Measurements from ENCODE around the gene ZBTB43.

DNA sequence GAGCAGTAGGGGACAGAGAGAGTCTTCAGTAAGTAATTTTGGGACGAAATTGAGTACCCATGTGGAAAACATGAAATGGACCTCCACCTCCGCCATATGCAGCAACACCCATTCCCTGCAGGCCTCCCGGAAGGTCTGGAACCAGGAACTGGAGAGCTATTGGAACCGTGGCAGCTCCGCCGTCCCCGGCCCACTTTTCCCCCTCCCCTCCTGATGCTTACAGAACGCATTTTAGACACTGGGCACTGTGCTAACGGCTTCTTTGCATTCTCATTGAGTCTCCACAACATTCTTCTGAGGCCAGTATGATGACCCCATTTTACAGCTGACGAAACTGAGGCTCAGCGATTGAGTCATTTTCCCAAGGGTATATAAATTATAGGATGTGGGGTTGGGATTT lies 20.4 kb upstream of the ZBTB43 start:
- TF ChIP-seq, protein P1, sequence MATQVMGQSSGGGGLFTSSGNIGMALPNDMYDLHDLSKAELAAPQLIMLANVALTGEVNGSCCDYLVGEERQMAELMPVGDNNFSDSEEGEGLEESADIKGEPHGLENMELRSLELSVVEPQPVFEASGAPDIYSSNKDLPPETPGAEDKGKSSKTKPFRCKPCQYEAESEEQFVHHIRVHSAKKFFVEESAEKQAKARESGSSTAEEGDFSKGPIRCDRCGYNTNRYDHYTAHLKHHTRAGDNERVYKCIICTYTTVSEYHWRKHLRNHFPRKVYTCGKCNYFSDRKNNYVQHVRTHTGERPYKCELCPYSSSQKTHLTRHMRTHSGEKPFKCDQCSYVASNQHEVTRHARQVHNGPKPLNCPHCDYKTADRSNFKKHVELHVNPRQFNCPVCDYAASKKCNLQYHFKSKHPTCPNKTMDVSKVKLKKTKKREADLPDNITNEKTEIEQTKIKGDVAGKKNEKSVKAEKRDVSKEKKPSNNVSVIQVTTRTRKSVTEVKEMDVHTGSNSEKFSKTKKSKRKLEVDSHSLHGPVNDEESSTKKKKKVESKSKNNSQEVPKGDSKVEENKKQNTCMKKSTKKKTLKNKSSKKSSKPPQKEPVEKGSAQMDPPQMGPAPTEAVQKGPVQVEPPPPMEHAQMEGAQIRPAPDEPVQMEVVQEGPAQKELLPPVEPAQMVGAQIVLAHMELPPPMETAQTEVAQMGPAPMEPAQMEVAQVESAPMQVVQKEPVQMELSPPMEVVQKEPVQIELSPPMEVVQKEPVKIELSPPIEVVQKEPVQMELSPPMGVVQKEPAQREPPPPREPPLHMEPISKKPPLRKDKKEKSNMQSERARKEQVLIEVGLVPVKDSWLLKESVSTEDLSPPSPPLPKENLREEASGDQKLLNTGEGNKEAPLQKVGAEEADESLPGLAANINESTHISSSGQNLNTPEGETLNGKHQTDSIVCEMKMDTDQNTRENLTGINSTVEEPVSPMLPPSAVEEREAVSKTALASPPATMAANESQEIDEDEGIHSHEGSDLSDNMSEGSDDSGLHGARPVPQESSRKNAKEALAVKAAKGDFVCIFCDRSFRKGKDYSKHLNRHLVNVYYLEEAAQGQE (IDR thresholded peaks at IDR 0.05): no peak
- TF ChIP-seq, protein P2, sequence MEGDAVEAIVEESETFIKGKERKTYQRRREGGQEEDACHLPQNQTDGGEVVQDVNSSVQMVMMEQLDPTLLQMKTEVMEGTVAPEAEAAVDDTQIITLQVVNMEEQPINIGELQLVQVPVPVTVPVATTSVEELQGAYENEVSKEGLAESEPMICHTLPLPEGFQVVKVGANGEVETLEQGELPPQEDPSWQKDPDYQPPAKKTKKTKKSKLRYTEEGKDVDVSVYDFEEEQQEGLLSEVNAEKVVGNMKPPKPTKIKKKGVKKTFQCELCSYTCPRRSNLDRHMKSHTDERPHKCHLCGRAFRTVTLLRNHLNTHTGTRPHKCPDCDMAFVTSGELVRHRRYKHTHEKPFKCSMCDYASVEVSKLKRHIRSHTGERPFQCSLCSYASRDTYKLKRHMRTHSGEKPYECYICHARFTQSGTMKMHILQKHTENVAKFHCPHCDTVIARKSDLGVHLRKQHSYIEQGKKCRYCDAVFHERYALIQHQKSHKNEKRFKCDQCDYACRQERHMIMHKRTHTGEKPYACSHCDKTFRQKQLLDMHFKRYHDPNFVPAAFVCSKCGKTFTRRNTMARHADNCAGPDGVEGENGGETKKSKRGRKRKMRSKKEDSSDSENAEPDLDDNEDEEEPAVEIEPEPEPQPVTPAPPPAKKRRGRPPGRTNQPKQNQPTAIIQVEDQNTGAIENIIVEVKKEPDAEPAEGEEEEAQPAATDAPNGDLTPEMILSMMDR (IDR thresholded peaks at IDR 0.05; ENCODE audit: low read depth, low read length, missing input control): no peak
- TF ChIP-seq HNF4G (IDR thresholded peaks at IDR 0.05) (no peak), RXRA (IDR thresholded peaks at IDR 0.05) (no peak), JUND (IDR thresholded peaks at IDR 0.05) (no peak), SP1 (IDR thresholded peaks at IDR 0.05) (no peak), EGR1 (IDR thresholded peaks at IDR 0.05; ENCODE audit: low read depth in 2 of 2) (no peak), FOXA2 (IDR thresholded peaks at IDR 0.05) (no peak), RAD21 (IDR thresholded peaks at IDR 0.05) (no peak), TAF1 (conservative IDR thresholded peaks at IDR 0.05) (no peak)
- TF ChIP-seq, protein P3, sequence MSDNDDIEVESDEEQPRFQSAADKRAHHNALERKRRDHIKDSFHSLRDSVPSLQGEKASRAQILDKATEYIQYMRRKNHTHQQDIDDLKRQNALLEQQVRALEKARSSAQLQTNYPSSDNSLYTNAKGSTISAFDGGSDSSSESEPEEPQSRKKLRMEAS (IDR thresholded peaks at IDR 0.05): no peak
